ENCODE data around the gene KNG1. TPM values are rescaled to one million over a fixed set of nuclear protein-coding genes. Genes with fewer than 3 reads are reported as not detected.

Gene KNG1
- not detected in 2 replicates for total RNA-seq (ENCODE audit: low replicate concordance)
- long read RNA-seq, result 0 reads

GRCh38 chr3:186717039-186717457 is at the start of gene KNG1:
Gene KNG1 (plus strand): TSS chr3:186717359. CDS start chr3:186717543, 184 bp downstream.
- TF ChIP-seq CTCF (conservative IDR thresholded peaks at IDR 0.05), result no peak
- Mint-ChIP-seq H3K36me3 (no peaks in the 10 kb centered on the region), H3K27ac (no peak within 1 kb of the TSS), H3K27me3 (peaks cover 13% of the 10 kb centered on the region), H3K4me1 (ENCODE audit: unreplicated experiment) (no peaks in the 10 kb centered on the region), H3K9me3 (no peaks in the 10 kb centered on the region), H3K4me3 (no peak within 1 kb of the TSS)
- DNase-seq (ENCODE audit: extremely low spot score, unreplicated experiment), result no peak

GRCh38 chr3:186668426-186668825 is 48.7 kb upstream of the KNG1 start:
- no peak overlapping the region for H3K4me3 Mint-ChIP-seq

GRCh38 chr3:186669378-186670084 is 47.6 kb upstream of the KNG1 start:
- Mint-ChIP-seq H3K27ac (no peak overlapping the region), H3K9me3 (no peaks in the 10 kb centered on the region), H3K4me1 (ENCODE audit: unreplicated experiment) (peaks cover 4% of the 10 kb centered on the region), H3K4me3 (no peak overlapping the region), H3K36me3 (no peaks in the 10 kb centered on the region), H3K27me3 (peaks cover 24% of the 10 kb centered on the region)
- no peak for TF ChIP-seq CTCF (conservative IDR thresholded peaks at IDR 0.05)
- DNase-seq (ENCODE audit: extremely low spot score, unreplicated experiment), result no peak

More at GRCh38 chr3:186668426-186668825, 48.7 kb upstream of the KNG1 start:
- Mint-ChIP-seq H3K36me3 (no peaks in the 10 kb centered on the region), H3K4me1 (ENCODE audit: unreplicated experiment) (peaks cover 9% of the 10 kb centered on the region), H3K27ac (no peak overlapping the region), H3K9me3 (no peaks in the 10 kb centered on the region), H3K27me3 (peaks cover 26% of the 10 kb centered on the region)
- TF ChIP-seq CTCF (conservative IDR thresholded peaks at IDR 0.05), result no peak
- no peak for DNase-seq (ENCODE audit: extremely low spot score, unreplicated experiment)

- H3K36me3 Mint-ChIP-seq, result no peaks in the 10 kb centered on the region
- no peak for TF ChIP-seq CTCF (conservative IDR thresholded peaks at IDR 0.05)
- no peak overlapping the region for H3K27ac Mint-ChIP-seq
- no peak overlapping the region for H3K4me3 Mint-ChIP-seq
- DNase-seq (ENCODE audit: extremely low spot score, unreplicated experiment), result no peak
- peaks cover 28% of the 10 kb centered on the region for H3K27me3 Mint-ChIP-seq
- peaks cover 4% of the 10 kb centered on the region for H3K4me1 Mint-ChIP-seq (ENCODE audit: unreplicated experiment)
- H3K9me3 Mint-ChIP-seq, result no peaks in the 10 kb centered on the region
Measured at GRCh38 chr3:186670155-186670554, 47.0 kb upstream of the KNG1 start.

GRCh38 chr3:186671051-186671450 is 46.1 kb upstream of the KNG1 start:
- Mint-ChIP-seq H3K4me3 (no peak overlapping the region), H3K9me3 (no peaks in the 10 kb centered on the region), H3K27ac (no peak overlapping the region), H3K4me1 (ENCODE audit: unreplicated experiment) (no peaks in the 10 kb centered on the region), H3K27me3 (peaks cover 25% of the 10 kb centered on the region), H3K36me3 (no peaks in the 10 kb centered on the region)
- no peak for TF ChIP-seq CTCF (conservative IDR thresholded peaks at IDR 0.05)
- no peak for DNase-seq (ENCODE audit: extremely low spot score, unreplicated experiment)

All from type B pancreatic cell (in vitro differentiated cells).